Cardiac muscle cell (in vitro differentiated cells and primary cell): ENCODE results near the gene DCAF15. TPM values are rescaled to one million over a fixed set of nuclear protein-coding genes. Genes with fewer than 3 reads are reported as not detected.

Source experiments
- DNase-seq, 2 donors: peaks; one replicate each; pipeline versions ENCODE4 v3.0.0 to v3.0.0-alpha.2; 2010 to 2017; ENCODE audit warnings: low read depth in 1 of 2, low spot score in 1 of 2
- H3K27ac ChIP-seq: fragments of 200-600 bp; sonication (generic); 2 replicates; pipeline ENCODE4 v1.5.1; 2016
- H3K27me3 ChIP-seq: fragments of 200-600 bp; sonication (generic); 2 replicates; pipeline ENCODE4 v1.6.0; 2016; ENCODE audit warnings: control low read depth
- H3K36me3 ChIP-seq: fragments of 200-600 bp; sonication (generic); 2 replicates; pipeline ENCODE4 v1.5.1; 2016; ENCODE audit warnings: control low read depth
- H3K4me1 ChIP-seq: fragments of 200-600 bp; sonication (generic); 2 replicates; pipeline ENCODE4 v1.8.1; 2017; ENCODE audit warnings: low read depth, mild to moderate bottlenecking, mixed run types
- H3K4me3 ChIP-seq: fragments of 200-600 bp; sonication (generic); 2 replicates; pipeline ENCODE4 v1.5.1; 2016; ENCODE audit warnings: mild to moderate bottlenecking
- H3K9me3 ChIP-seq: fragments of 200-600 bp; sonication (generic); 2 replicates; pipeline ENCODE4 v1.5.1; 2017; ENCODE audit warnings: low read depth, mild to moderate bottlenecking, control low read depth
- polyA plus RNA-seq: library from polyadenylated mRNA; unstranded; fragments of >200 nt; fragmentation: Nextera tagmentation; extraction: Ambion mirVana; gene quantifications from 2 replicates; pipeline ENCODE4 v1.2.1, GENCODE V29; 2016
- total RNA-seq: library from RNA; depleted of rRNA; stranded (reverse); fragments of >200 nt; gene quantifications from 2 replicates; pipeline ENCODE4 v1.2.3, GENCODE V29; 2016
- TF ChIP-seq, protein P1 (sequence below): IDR thresholded peaks from 2 replicates; pipeline ENCODE4 v1.5.1; 2012; ENCODE audit warnings: low read depth, mild to moderate bottlenecking, low read length

DCAF15 gene
- total and polyA plus RNA-seq, 2 experiments from 2014 or later: 33.3 to 44.6 TPM

- no peaks in the 10 kb centered on the region for H3K27me3 ChIP-seq
- no peaks in the 10 kb centered on the region for H3K4me1 ChIP-seq
- no peaks in the 10 kb centered on the region for H3K9me3 ChIP-seq
- no peak overlapping the region for H3K27ac ChIP-seq
- DNase-seq: no peak
- TF ChIP-seq, protein P1, sequence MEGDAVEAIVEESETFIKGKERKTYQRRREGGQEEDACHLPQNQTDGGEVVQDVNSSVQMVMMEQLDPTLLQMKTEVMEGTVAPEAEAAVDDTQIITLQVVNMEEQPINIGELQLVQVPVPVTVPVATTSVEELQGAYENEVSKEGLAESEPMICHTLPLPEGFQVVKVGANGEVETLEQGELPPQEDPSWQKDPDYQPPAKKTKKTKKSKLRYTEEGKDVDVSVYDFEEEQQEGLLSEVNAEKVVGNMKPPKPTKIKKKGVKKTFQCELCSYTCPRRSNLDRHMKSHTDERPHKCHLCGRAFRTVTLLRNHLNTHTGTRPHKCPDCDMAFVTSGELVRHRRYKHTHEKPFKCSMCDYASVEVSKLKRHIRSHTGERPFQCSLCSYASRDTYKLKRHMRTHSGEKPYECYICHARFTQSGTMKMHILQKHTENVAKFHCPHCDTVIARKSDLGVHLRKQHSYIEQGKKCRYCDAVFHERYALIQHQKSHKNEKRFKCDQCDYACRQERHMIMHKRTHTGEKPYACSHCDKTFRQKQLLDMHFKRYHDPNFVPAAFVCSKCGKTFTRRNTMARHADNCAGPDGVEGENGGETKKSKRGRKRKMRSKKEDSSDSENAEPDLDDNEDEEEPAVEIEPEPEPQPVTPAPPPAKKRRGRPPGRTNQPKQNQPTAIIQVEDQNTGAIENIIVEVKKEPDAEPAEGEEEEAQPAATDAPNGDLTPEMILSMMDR: no peak
- H3K4me3 ChIP-seq: no peak overlapping the region
- H3K36me3 ChIP-seq: peaks cover 16% of the 10 kb centered on the region
Observed at GRCh38 chr19:13923194-13923987, 28.9 kb upstream of the DCAF15 start.

DNA sequence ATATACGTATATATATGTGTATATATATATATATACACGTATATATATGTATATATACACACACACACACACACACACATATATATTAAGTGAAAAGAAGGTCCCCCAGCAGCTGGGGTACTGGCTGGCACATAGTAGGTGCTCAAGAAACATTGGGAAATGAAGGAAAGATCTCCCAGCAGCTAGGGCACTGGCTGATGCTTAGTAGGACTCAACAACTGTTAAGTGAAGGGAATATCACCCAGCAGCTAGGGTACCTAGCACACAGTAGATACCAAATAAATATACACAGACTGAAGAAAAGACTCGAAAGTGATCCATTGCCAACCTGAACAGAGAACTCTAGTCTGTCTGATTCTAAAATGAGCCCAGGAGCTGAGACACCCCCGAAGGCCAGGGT, 26.3 kb upstream of the DCAF15 start:
- Histone ChIP-seq H3K9me3 (no peaks in the 10 kb centered on the region), H3K36me3 (peaks cover 6% of the 10 kb centered on the region), H3K27me3 (no peaks in the 10 kb centered on the region), H3K4me3 (no peak overlapping the region), H3K27ac (no peak overlapping the region), H3K4me1 (no peaks in the 10 kb centered on the region)
- DNase-seq: no peak
- TF ChIP-seq, protein P1: no peak

DNA sequence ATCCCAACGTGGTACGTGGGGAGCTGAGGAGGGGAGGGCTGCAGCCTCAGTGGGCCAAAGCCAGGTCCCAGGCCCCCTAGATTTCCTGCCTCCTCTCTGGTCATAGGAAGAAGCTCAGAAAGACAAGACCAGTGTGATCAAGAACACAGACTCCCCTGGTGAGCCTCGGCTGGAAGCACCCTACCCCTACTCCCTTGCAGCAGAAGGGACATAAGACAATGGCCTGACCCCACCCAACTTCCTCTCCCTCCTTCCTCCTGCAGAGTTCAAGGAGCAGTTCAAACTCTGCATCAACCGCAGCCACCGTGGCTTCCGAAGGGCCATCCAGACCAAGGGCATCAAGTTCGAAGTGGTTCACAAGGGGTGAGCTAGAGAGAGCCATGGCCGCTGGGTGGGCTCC, 25.6 kb upstream of the DCAF15 start:
- TF ChIP-seq, protein P1: no peak
- no peak for DNase-seq
- Histone ChIP-seq H3K36me3 (peaks cover 3% of the 10 kb centered on the region), H3K27me3 (no peaks in the 10 kb centered on the region), H3K9me3 (no peaks in the 10 kb centered on the region), H3K4me1 (no peaks in the 10 kb centered on the region), H3K27ac (no peak overlapping the region), H3K4me3 (no peak overlapping the region)

DNA sequence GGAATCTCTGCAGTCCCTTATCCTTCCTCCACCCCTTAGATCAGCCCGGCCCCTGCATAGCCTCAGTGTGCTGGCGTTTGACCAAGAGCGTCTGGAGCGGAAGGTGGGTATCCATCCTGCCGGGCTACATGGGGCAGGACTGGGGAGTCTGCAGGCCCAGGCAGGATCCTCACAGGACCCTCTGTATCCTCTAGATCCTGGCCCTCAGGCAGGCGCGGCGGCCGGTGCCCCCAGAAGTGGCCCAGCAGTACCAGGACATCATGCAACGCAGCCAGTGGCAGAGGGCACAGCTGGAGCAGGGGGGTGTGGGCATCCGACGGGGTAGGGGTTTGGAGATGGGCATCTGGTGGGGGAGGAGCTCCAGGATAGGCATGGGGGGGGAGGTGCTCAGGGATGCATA, 23.0 kb upstream of the DCAF15 start:
- H3K27ac ChIP-seq: no peak overlapping the region
- no peaks in the 10 kb centered on the region for H3K36me3 ChIP-seq
- H3K27me3 ChIP-seq: no peaks in the 10 kb centered on the region
- H3K4me3 ChIP-seq: no peak overlapping the region
- no peak for DNase-seq
- TF ChIP-seq, protein P1: no peak
- no peaks in the 10 kb centered on the region for H3K9me3 ChIP-seq
- H3K4me1 ChIP-seq: no peaks in the 10 kb centered on the region

DNA sequence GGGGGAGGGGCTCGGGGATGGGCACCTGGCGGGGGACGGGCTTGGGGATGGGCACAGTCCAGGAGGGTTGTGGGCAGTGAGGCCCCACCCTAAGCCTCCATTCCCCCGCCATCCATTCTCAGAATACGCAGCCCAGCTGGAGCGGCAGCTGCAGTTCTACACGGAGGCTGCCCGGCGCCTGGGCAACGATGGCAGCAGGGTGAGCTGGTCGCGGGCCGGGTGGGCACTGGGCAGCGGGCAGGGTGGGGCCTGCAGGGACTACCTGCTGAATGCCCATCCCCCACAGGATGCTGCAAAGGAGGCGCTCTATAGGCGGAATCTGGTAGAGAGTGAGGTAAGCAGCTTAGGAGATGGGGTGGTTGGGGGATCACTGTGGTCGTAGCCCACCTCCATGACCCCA, 22.4 kb upstream of the DCAF15 start:
- no peak overlapping the region for H3K4me3 ChIP-seq
- TF ChIP-seq, protein P1: no peak
- H3K4me1 ChIP-seq: no peaks in the 10 kb centered on the region
- H3K27ac ChIP-seq: no peak overlapping the region
- H3K27me3 ChIP-seq: no peaks in the 10 kb centered on the region
- no peak for DNase-seq
- no peaks in the 10 kb centered on the region for H3K36me3 ChIP-seq
- H3K9me3 ChIP-seq: no peaks in the 10 kb centered on the region
